ENCODE results near the gene ITGA6.

ITGA6 gene

DNA sequence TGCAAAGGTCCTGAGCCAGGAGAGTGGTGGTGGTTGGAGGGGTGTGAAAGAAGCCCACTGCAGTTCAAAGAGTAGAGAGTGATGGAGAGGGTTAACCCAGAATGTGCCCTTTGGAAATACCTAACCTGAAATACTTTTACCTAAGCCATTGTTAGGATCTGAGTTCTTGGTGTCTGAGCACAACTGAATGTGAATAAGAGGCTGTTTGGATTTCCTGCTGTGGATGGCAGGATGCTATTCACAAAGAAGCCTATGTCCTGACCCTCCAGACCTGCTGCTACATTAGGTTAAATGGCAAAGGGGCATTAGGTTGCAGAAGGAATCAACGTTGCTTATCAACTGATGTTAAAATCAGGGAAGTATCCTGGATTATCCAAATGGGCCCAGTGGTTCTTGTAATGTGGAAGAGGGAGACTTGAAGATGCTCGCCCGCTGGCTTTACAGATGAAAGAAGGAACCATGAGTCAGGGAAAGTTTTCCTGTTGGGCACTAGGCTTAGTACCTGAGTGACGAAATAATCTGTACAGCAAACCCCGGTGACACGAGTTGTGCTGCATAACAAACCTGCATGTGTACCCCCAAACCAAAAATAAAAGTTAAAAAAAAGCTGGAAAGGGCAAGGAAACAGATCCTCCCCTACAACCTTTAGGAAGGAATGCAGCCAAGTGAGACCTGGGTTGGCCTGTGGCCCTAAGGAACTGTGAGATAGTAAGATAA is 27.2 kb downstream of the ITGA6 start:
- Histone ChIP-seq H3K4me1 (ENCODE audit: insufficient read depth, poor library complexity, severe bottlenecking) (peaks cover 68% of the 10 kb centered on the region), H3K9me3 (ENCODE audit: severe bottlenecking) (no peaks in the 10 kb centered on the region), H3K27me3 (ENCODE audit: insufficient read depth, poor library complexity, severe bottlenecking) (no peaks in the 10 kb centered on the region), H3K27ac (ENCODE audit: poor library complexity, severe bottlenecking) (peak overlapping the region; percentile 98), H3K36me3 (ENCODE audit: low read depth) (peaks cover 25% of the 10 kb centered on the region), H3K4me3 (ENCODE audit: severe bottlenecking) (no peak overlapping the region)
- TF ChIP-seq, protein P1, sequence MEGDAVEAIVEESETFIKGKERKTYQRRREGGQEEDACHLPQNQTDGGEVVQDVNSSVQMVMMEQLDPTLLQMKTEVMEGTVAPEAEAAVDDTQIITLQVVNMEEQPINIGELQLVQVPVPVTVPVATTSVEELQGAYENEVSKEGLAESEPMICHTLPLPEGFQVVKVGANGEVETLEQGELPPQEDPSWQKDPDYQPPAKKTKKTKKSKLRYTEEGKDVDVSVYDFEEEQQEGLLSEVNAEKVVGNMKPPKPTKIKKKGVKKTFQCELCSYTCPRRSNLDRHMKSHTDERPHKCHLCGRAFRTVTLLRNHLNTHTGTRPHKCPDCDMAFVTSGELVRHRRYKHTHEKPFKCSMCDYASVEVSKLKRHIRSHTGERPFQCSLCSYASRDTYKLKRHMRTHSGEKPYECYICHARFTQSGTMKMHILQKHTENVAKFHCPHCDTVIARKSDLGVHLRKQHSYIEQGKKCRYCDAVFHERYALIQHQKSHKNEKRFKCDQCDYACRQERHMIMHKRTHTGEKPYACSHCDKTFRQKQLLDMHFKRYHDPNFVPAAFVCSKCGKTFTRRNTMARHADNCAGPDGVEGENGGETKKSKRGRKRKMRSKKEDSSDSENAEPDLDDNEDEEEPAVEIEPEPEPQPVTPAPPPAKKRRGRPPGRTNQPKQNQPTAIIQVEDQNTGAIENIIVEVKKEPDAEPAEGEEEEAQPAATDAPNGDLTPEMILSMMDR (IDR thresholded peaks at IDR 0.05; ENCODE audit: poor library complexity, severe bottlenecking), result no peak
- no peak for DNase-seq (ENCODE audit: low spot score)
- peak; percentile 2; the same call in 1 of the 3 replicates for ATAC-seq (ENCODE audit: low read depth)

DNA sequence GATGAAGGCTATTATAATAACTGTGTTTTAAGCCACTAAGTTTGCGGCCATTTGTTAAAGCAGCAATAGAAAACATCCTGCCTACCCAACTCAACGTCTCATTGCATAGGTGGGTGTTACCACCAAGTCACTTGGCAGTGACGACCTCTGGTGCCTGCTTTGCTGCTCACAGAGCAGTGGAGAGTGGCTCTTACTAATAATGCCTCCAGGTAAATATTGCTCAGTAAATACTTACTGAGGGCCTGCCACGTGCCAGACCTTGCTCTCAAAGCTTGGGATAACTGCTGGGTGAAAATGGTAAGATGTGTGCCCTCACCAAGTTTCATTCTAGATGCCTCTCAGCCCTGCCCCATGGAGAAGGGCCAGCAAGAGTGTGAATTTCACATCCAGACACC is 27.7 kb downstream of the ITGA6 start:
- Histone ChIP-seq H3K27me3 (ENCODE audit: insufficient read depth, poor library complexity, severe bottlenecking) (no peaks in the 10 kb centered on the region), H3K36me3 (ENCODE audit: low read depth) (peaks cover 25% of the 10 kb centered on the region), H3K4me3 (ENCODE audit: severe bottlenecking) (no peak overlapping the region), H3K27ac (ENCODE audit: poor library complexity, severe bottlenecking) (peak overlapping the region; percentile 98), H3K9me3 (ENCODE audit: severe bottlenecking) (no peaks in the 10 kb centered on the region), H3K4me1 (ENCODE audit: insufficient read depth, poor library complexity, severe bottlenecking) (peaks cover 68% of the 10 kb centered on the region)
- peak; percentile 41 for ATAC-seq (ENCODE audit: low read depth)
- TF ChIP-seq, protein P1 (IDR thresholded peaks at IDR 0.05; ENCODE audit: poor library complexity, severe bottlenecking), result no peak
- no peak for DNase-seq (ENCODE audit: low spot score)

DNA sequence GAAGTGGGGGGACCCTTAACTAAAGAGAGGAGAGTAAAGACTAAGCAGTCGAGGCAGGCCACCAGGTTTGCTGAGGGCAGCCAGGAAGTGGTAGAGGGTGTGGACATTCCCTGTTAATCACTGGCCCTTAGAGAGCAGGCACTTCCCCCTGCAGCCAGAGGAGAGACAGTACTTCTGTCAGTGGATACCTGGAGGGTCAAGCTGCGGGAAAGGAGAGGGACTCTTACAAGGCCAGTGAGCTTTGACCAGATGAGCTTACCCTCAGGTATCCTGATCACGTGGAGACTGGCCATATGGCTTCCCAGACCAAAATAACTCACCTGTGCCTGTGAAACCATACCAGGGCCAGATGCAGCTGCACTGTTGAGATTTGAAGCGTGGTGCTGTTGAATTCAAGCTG is 28.6 kb downstream of the ITGA6 start:
- DNase-seq (ENCODE audit: low spot score) (no peak), ATAC-seq (ENCODE audit: low read depth) (peak; percentile 56)
- H3K4me3 ChIP-seq (ENCODE audit: severe bottlenecking), result no peak overlapping the region
- H3K27me3 ChIP-seq (ENCODE audit: insufficient read depth, poor library complexity, severe bottlenecking), result no peaks in the 10 kb centered on the region
- H3K36me3 ChIP-seq (ENCODE audit: low read depth), result peaks cover 25% of the 10 kb centered on the region
- peaks cover 71% of the 10 kb centered on the region for H3K4me1 ChIP-seq (ENCODE audit: insufficient read depth, poor library complexity, severe bottlenecking)
- no peaks in the 10 kb centered on the region for H3K9me3 ChIP-seq (ENCODE audit: severe bottlenecking)
- TF ChIP-seq, protein P1 (IDR thresholded peaks at IDR 0.05; ENCODE audit: poor library complexity, severe bottlenecking), result no peak
- peak overlapping the region; percentile 98 for H3K27ac ChIP-seq (ENCODE audit: poor library complexity, severe bottlenecking)

DNA sequence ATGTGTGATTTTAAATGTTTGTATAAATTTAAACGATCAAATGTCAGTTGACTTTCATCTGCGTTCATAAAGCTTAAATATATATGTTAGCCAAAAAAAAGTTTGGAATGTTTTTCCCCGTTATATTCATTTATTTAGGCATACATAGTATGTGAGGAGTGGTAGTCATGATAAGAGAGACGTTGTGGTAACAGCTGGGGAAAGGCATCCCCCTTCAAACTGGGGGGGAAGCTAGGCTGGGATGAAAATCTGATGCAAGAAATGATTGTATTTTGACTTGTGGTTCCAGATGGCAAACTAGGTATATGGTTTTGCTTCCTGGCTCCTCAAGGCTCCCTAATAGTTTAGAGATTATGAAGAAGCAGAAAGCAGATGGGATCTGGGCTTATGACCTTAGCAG is 30.1 kb downstream of the ITGA6 start:
- no peak overlapping the region for H3K4me3 ChIP-seq (ENCODE audit: severe bottlenecking)
- H3K27me3 ChIP-seq (ENCODE audit: insufficient read depth, poor library complexity, severe bottlenecking), result no peaks in the 10 kb centered on the region
- H3K36me3 ChIP-seq (ENCODE audit: low read depth), result peaks cover 20% of the 10 kb centered on the region; the same call in 1 of the 2 replicates
- no peaks in the 10 kb centered on the region for H3K9me3 ChIP-seq (ENCODE audit: severe bottlenecking)
- DNase-seq (ENCODE audit: low spot score) (no peak), ATAC-seq (ENCODE audit: low read depth) (no peak)
- TF ChIP-seq, protein P1 (IDR thresholded peaks at IDR 0.05; ENCODE audit: poor library complexity, severe bottlenecking), result no peak
- peaks cover 78% of the 10 kb centered on the region for H3K4me1 ChIP-seq (ENCODE audit: insufficient read depth, poor library complexity, severe bottlenecking)
- peak overlapping the region; percentile 98 for H3K27ac ChIP-seq (ENCODE audit: poor library complexity, severe bottlenecking)

DNA sequence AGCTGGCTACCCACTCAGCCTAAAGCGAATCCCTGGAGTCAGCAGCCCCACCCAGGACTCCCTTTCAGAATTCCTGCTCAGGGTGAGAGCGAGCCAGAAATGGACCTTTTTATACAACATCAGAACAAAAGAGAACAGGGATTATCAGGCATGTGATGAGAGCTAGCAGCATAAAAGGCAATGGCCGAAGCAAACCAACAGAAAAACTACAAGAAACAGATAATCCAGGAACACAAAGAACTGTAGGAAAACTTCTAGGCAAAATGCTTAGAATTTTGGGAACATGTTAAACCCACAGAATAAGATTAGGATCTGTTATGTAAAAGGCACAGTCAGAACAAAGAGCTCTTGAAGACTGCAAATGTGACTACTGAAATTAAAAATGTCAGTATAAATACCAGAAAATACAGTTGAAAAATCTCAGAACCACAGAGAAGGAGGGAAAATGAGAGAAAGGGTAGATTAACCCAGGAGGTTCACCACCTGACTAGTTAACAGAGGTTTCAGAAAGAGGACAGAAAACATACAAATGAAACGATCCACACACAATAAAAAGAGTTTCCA is 31.3 kb downstream of the ITGA6 start:
- H3K36me3 ChIP-seq (ENCODE audit: low read depth), result peaks cover 19% of the 10 kb centered on the region
- no peak for ATAC-seq (ENCODE audit: low read depth)
- H3K9me3 ChIP-seq (ENCODE audit: severe bottlenecking), result no peaks in the 10 kb centered on the region
- H3K4me3 ChIP-seq (ENCODE audit: severe bottlenecking), result no peak overlapping the region
- TF ChIP-seq, protein P1 (IDR thresholded peaks at IDR 0.05; ENCODE audit: poor library complexity, severe bottlenecking), result no peak
- H3K27ac ChIP-seq (ENCODE audit: poor library complexity, severe bottlenecking), result peak overlapping the region; percentile 98
- peaks cover 87% of the 10 kb centered on the region for H3K4me1 ChIP-seq (ENCODE audit: insufficient read depth, poor library complexity, severe bottlenecking)
- H3K27me3 ChIP-seq (ENCODE audit: insufficient read depth, poor library complexity, severe bottlenecking), result no peaks in the 10 kb centered on the region
- DNase-seq (ENCODE audit: low spot score), result no peak
